ENCODE results near the gene ZNF836. TPM values are rescaled to one million over a fixed set of nuclear protein-coding genes. Genes with fewer than 3 reads are reported as not detected.

ZNF836 gene
- total and polyA plus RNA-seq, 2 of the 13 experiments (the other 11 are each of a cell fraction or from before 2014, with no cell fraction given), result 1.6 to 5.3 TPM

DNA sequence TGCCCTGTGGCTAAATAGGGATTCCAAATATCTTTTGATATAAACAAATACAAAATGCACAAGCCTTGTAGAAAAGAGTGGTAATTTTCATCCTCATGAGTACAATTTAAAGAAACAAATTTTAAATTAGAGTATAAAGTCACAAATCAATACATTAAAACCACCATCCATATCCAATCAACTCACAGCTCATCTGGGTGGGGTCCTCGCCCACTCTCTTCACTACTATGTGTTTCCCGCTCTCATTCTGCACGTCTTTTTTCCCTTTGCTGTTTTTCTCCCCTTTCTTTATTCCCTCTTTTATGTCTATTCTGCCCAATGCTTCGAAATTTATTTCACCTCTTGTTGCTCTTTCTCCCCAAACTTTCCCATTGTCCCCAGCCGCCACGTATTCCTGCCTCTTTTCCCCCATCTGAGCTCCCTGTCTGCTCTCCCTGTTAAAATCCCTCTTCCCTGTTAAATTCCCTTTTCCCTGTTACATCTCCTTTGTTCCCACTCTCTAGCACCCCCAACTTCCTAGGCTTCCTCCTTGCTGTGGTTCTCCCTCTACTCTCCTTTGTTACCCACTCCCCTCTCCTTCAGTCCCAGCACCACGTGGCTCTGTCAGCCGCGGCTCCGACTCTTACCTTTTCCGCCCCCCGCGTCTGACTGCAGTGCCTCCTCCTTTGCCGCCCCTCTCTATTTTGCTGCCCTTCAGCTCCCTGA, 33.0 kb downstream of the ZNF836 start (continued):
- TF ChIP-seq, protein P1, sequence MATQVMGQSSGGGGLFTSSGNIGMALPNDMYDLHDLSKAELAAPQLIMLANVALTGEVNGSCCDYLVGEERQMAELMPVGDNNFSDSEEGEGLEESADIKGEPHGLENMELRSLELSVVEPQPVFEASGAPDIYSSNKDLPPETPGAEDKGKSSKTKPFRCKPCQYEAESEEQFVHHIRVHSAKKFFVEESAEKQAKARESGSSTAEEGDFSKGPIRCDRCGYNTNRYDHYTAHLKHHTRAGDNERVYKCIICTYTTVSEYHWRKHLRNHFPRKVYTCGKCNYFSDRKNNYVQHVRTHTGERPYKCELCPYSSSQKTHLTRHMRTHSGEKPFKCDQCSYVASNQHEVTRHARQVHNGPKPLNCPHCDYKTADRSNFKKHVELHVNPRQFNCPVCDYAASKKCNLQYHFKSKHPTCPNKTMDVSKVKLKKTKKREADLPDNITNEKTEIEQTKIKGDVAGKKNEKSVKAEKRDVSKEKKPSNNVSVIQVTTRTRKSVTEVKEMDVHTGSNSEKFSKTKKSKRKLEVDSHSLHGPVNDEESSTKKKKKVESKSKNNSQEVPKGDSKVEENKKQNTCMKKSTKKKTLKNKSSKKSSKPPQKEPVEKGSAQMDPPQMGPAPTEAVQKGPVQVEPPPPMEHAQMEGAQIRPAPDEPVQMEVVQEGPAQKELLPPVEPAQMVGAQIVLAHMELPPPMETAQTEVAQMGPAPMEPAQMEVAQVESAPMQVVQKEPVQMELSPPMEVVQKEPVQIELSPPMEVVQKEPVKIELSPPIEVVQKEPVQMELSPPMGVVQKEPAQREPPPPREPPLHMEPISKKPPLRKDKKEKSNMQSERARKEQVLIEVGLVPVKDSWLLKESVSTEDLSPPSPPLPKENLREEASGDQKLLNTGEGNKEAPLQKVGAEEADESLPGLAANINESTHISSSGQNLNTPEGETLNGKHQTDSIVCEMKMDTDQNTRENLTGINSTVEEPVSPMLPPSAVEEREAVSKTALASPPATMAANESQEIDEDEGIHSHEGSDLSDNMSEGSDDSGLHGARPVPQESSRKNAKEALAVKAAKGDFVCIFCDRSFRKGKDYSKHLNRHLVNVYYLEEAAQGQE (IDR thresholded peaks at IDR 0.05; ENCODE audit: borderline replicate concordance in 1 of 2, low read depth in 1 of 2, low read length in 2 of 2), result no peak
- TF ChIP-seq ZNF317 (CRISPR knock-in tag; IDR thresholded peaks at IDR 0.05), result no peak
- TF ChIP-seq ZNF335 (CRISPR knock-in tag; IDR thresholded peaks at IDR 0.05), result no peak
- no peak for TF ChIP-seq RFX1 (IDR thresholded peaks at IDR 0.05)
- peak; percentile 87 for TF ChIP-seq MYC (CRISPR knock-in tag; IDR thresholded peaks at IDR 0.05; ENCODE audit: borderline replicate concordance)
- TF ChIP-seq NCOA1 (CRISPR knock-in tag; IDR thresholded peaks at IDR 0.05), result no peak
- TF ChIP-seq TCF12 (IDR thresholded peaks at IDR 0.05), result no peak
- no peak for TF ChIP-seq TCF12 (CRISPR knock-in tag; IDR thresholded peaks at IDR 0.05)
- TF ChIP-seq, protein P2, sequence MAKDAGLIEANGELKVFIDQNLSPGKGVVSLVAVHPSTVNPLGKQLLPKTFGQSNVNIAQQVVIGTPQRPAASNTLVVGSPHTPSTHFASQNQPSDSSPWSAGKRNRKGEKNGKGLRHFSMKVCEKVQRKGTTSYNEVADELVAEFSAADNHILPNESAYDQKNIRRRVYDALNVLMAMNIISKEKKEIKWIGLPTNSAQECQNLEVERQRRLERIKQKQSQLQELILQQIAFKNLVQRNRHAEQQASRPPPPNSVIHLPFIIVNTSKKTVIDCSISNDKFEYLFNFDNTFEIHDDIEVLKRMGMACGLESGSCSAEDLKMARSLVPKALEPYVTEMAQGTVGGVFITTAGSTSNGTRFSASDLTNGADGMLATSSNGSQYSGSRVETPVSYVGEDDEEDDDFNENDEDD (CRISPR knock-in tag; IDR thresholded peaks at IDR 0.05; ENCODE audit: borderline replicate concordance), result peak; percentile 56; the same call in 1 of the 2 replicates
- no peak for TF ChIP-seq ZBTB7A (CRISPR knock-in tag; IDR thresholded peaks at IDR 0.05)
- no peak for TF ChIP-seq SIX4 (CRISPR knock-in tag; IDR thresholded peaks at IDR 0.05)
- TF ChIP-seq TCF7L2 (IDR thresholded peaks at IDR 0.05; ENCODE audit: low read depth, low read length), result no peak
- TF ChIP-seq REXO4 (CRISPR knock-in tag; IDR thresholded peaks at IDR 0.05; ENCODE audit: borderline replicate concordance), result no peak
- no peak for TF ChIP-seq ZNF768 (CRISPR knock-in tag; IDR thresholded peaks at IDR 0.05)
- no peak for TF ChIP-seq NFIC (IDR thresholded peaks at IDR 0.05; ENCODE audit: low read length)
- TF ChIP-seq RBFOX2 (IDR thresholded peaks at IDR 0.05; ENCODE audit: low read depth, low read length), result no peak
- TF ChIP-seq AKAP8 (CRISPR knock-in tag; IDR thresholded peaks at IDR 0.05), result no peak
- TF ChIP-seq, protein P3, sequence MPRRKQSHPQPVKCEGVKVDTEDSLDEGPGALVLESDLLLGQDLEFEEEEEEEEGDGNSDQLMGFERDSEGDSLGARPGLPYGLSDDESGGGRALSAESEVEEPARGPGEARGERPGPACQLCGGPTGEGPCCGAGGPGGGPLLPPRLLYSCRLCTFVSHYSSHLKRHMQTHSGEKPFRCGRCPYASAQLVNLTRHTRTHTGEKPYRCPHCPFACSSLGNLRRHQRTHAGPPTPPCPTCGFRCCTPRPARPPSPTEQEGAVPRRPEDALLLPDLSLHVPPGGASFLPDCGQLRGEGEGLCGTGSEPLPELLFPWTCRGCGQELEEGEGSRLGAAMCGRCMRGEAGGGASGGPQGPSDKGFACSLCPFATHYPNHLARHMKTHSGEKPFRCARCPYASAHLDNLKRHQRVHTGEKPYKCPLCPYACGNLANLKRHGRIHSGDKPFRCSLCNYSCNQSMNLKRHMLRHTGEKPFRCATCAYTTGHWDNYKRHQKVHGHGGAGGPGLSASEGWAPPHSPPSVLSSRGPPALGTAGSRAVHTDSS (CRISPR knock-in tag; conservative IDR thresholded peaks at IDR 0.05), result no peak
- TF ChIP-seq, protein P4, sequence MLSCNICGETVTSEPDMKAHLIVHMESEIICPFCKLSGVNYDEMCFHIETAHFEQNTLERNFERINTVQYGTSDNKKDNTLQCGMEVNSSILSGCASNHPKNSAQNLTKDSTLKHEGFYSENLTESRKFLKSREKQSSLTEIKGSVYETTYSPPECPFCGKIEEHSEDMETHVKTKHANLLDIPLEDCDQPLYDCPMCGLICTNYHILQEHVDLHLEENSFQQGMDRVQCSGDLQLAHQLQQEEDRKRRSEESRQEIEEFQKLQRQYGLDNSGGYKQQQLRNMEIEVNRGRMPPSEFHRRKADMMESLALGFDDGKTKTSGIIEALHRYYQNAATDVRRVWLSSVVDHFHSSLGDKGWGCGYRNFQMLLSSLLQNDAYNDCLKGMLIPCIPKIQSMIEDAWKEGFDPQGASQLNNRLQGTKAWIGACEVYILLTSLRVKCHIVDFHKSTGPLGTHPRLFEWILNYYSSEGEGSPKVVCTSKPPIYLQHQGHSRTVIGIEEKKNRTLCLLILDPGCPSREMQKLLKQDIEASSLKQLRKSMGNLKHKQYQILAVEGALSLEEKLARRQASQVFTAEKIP (CRISPR knock-in tag; IDR thresholded peaks at IDR 0.05; ENCODE audit: borderline replicate concordance), result no peak
- no peak for TF ChIP-seq ZNF556 (CRISPR knock-in tag; IDR thresholded peaks at IDR 0.05; ENCODE audit: borderline replicate concordance)
- TF ChIP-seq ZNF501 (CRISPR knock-in tag; IDR thresholded peaks at IDR 0.05), result no peak

All from HepG2 (cell line).